ENCODE measurements around the gene STIP1. TPM values are rescaled to one million over a fixed set of nuclear protein-coding genes. Genes with fewer than 3 reads are reported as not detected.

Gene STIP1
- total and polyA plus RNA-seq, 9 of the 15 experiments (the other 6 are each of a cell fraction or from before 2014, with no cell fraction given): 58.1 to 465 (median 346) TPM

DNA sequence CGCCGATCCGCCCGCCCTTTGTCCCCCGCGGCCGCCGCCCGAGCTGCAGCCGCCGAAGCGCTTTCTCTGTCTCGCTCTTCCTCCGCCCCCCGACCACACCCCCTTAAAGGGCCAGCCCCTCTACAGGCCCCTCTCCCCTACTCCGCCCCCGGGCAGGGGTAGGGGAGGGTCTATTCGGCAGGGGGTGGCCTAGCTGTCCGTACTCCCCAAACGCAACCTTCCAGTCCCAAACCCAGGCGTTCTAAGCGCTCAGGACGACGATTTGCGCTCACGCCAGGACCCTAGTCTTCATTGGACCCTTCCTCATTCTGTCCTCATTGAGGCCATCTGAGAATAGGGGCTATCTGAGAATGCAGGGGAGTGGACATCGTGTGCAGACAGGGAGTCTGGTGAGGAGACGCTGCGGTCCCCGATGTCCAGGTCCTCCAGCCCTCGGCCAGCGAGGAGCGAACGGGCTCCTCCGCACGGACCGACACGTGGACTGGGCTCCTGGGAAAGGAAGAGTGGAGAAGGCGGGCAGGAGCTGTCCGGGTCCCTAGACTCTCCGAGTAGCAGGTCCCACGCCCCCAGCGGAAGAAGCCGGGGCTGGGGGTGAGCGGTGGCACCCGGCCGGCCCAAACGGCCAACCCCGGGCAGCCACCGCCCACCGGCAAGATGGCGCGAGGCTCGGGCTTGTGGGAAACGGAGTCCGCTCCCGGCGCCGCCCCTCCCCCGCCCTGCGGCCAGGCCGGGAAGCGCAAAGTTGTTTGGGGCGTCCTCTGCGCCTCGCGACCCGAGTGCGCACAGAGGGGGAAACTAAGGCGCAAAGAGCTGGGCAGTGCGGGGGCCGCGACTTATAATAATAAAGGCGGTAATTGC lies 61.1 kb downstream of the STIP1 start, which contains the start of gene PPP1R14B (continued):
- TF ChIP-seq ZMIZ1 (IDR thresholded peaks at IDR 0.05; ENCODE audit: low read depth in 2 of 2, low read length in 2 of 2) (peak in 1 of 2 experiments; percentile 52; a peak in 2 of 4 replicates), CGGBP1 (CRISPR knock-in tag; IDR thresholded peaks at IDR 0.05) (no peak), MBD1 (CRISPR knock-in tag; IDR thresholded peaks at IDR 0.05) (no peak), KHSRP (IDR thresholded peaks at IDR 0.05) (no peak), HDAC2 (IDR thresholded peaks at IDR 0.05) (peak; percentile 67; the same call in 1 of the 2 replicates), RAD51 (IDR thresholded peaks at IDR 0.05; ENCODE audit: borderline replicate concordance, low read depth) (no peak), YY1 (IDR thresholded peaks at IDR 0.05; ENCODE audit: borderline replicate concordance in 1 of 3, control insufficient read depth in 1 of 3, extremely low read depth in 1 of 3, insufficient read depth in 3 of 3, insufficient read length in 1 of 3, insufficient replicate concordance in 2 of 3, low read depth in 1 of 3, low read length in 2 of 3) (peak; percentile 90 to 99 (median 99)), DACH1 (IDR thresholded peaks at IDR 0.05; ENCODE audit: partially characterized antibody) (no peak), SLC30A9 (CRISPR knock-in tag; IDR thresholded peaks at IDR 0.05) (no peak), ILF3 (IDR thresholded peaks at IDR 0.05; ENCODE audit: borderline replicate concordance) (no peak), BHLHE40 (IDR thresholded peaks at IDR 0.05; ENCODE audit: low read length) (0 out of 2 replicates have a peak, but pooled peaks have one; percentile 19), RB1 (IDR thresholded peaks at IDR 0.05; ENCODE audit: low read depth) (peak; percentile 89), PREB (CRISPR knock-in tag; IDR thresholded peaks at IDR 0.05) (peak; percentile 51; the same call in 1 of the 2 replicates)
- TF ChIP-seq, protein P1, sequence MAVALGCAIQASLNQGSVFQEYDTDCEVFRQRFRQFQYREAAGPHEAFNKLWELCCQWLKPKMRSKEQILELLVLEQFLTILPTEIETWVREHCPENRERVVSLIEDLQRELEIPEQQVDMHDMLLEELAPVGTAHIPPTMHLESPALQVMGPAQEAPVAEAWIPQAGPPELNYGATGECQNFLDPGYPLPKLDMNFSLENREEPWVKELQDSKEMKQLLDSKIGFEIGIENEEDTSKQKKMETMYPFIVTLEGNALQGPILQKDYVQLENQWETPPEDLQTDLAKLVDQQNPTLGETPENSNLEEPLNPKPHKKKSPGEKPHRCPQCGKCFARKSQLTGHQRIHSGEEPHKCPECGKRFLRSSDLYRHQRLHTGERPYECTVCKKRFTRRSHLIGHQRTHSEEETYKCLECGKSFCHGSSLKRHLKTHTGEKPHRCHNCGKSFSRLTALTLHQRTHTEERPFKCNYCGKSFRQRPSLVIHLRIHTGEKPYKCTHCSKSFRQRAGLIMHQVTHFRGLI (CRISPR knock-in tag; IDR thresholded peaks at IDR 0.05): no peak
- TF ChIP-seq, protein P2, sequence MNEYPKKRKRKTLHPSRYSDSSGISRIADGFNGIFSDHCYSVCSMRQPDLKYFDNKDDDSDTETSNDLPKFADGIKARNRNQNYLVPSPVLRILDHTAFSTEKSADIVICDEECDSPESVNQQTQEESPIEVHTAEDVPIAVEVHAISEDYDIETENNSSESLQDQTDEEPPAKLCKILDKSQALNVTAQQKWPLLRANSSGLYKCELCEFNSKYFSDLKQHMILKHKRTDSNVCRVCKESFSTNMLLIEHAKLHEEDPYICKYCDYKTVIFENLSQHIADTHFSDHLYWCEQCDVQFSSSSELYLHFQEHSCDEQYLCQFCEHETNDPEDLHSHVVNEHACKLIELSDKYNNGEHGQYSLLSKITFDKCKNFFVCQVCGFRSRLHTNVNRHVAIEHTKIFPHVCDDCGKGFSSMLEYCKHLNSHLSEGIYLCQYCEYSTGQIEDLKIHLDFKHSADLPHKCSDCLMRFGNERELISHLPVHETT (CRISPR knock-in tag; conservative IDR thresholded peaks at IDR 0.05 in 1 of 2, IDR thresholded peaks at IDR 0.05 in 1 of 2): peak in 1 of 2 experiments; percentile 89; a peak in 2 of 4 replicates
